Measurements from ENCODE around the gene FCSK.

DNA sequence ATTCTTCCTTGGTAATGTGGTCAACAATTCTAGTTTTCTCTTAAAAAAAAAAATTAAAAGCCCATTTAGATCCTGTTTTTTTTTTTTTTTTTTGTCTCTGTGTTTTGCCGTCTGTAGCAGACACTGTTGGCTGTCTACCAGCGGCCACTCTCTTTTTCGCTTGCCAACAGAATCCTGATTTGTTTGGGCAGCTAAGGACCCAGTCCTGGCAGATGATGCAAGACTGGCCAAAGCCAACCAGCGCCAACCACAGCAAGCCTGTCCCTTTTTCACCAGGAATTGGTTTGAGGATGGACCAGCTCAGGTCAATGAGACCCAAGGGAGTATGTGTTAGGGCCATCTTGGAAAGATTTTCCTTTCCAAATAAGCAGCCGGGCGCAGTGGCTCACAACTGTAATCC lies 43.7 kb upstream of the FCSK start:
- TF ChIP-seq POLR2A (IDR thresholded peaks at IDR 0.05; ENCODE audit: low read length), result no peak
- TF ChIP-seq GATA1 (IDR thresholded peaks at IDR 0.05; ENCODE audit: low read depth, low read length), result no peak
